Osteoblast (primary cell): ENCODE results near the gene MLIP. TPM values are rescaled to one million over a fixed set of nuclear protein-coding genes. Genes with fewer than 3 reads are reported as not detected.

ENCODE experiments used
- DNase-seq: peaks from one replicate; pipeline ENCODE4 v3.0.0; 2011; ENCODE audit warnings: low spot score, mixed read lengths; ENCODE audit not compliant: insufficient read length; ENCODE audit errors: missing footprints
- H2AFZ ChIP-seq: 2 replicates; pipeline ENCODE4 v1.6.0; 2011; ENCODE audit warnings: mild to moderate bottlenecking, low read length
- H3K27ac ChIP-seq: 2 replicates; pipeline ENCODE4 v1.5.1; 2011; ENCODE audit warnings: mild to moderate bottlenecking, low read depth, low read length, moderate library complexity
- H3K27me3 ChIP-seq: 2 replicates; pipeline ENCODE4 v1.6.0; 2012; ENCODE audit warnings: mild to moderate bottlenecking, control low read depth, inconsistent platforms, low read length, moderate library complexity; ENCODE audit not compliant: insufficient read depth
- H3K36me3 ChIP-seq: 2 replicates; pipeline ENCODE4 v1.5.1; 2011; ENCODE audit warnings: mild to moderate bottlenecking, low read length, control low read depth, moderate library complexity; ENCODE audit not compliant: insufficient read depth
- H3K4me1 ChIP-seq: 2 replicates; pipeline ENCODE4 v1.5.1; 2011; ENCODE audit warnings: mild to moderate bottlenecking, low read length, control low read depth, moderate library complexity; ENCODE audit not compliant: insufficient read depth
- H3K4me2 ChIP-seq: 2 replicates; pipeline ENCODE4 v1.6.0; 2011; ENCODE audit warnings: mild to moderate bottlenecking, low read length; ENCODE audit not compliant: insufficient read depth
- H3K4me3 ChIP-seq: fragments of 200-600 bp; sonication (generic); 3 replicates; pipeline ENCODE4 v1.5.1; 2012; ENCODE audit warnings: mild to moderate bottlenecking, low read length, inconsistent platforms; ENCODE audit not compliant: insufficient read depth
- H3K79me2 ChIP-seq: 2 replicates; pipeline ENCODE4 v1.6.0; 2012; ENCODE audit warnings: mild to moderate bottlenecking, low read length, control low read depth, inconsistent platforms; ENCODE audit not compliant: insufficient read depth
- H3K9me3 ChIP-seq: 2 replicates; pipeline ENCODE4 v1.5.1; 2011; ENCODE audit warnings: low read depth, low read length, control low read depth
- H4K20me1 ChIP-seq: 2 replicates; pipeline ENCODE4 v1.6.0; 2012; ENCODE audit warnings: mild to moderate bottlenecking, low read length, control low read depth; ENCODE audit not compliant: insufficient read depth
- CTCF ChIP-seq: IDR thresholded peaks from 2 replicates; pipeline ENCODE4 v1.5.1; 2011; ENCODE audit warnings: mild to moderate bottlenecking, low read depth, low read length, moderate library complexity; ENCODE audit errors: extremely low read depth
- total RNA-seq: library from RNA; depleted of rRNA; stranded (reverse); fragments of >200 nt; gene quantifications from 2 replicates; pipeline ENCODE4 v1.2.3, GENCODE V29; 2012

MLIP gene
- total RNA-seq, 1 donor, result 0.36 TPM

DNA sequence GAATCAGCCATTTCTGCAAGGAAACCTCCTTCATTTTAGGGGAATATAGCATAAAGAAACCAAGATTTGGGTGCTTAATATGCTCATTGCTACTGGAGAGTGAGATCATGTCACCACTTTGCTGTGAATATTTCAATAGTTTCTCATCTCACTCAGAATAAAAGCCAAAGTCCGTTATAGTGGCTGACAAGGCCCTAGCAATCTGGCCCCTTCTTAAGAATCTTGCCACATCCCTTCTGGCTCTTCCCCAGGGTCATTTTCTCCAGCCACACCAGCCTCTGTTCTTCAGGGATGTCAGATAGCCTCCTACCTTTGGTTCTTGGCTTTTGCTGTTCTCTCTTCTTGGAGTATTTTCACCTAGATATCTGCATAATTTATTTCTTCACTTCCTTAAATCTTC lies 24.8 kb upstream of the MLIP start:
- no peak for TF ChIP-seq CTCF
- no peak overlapping the region for H3K4me2 ChIP-seq

DNA sequence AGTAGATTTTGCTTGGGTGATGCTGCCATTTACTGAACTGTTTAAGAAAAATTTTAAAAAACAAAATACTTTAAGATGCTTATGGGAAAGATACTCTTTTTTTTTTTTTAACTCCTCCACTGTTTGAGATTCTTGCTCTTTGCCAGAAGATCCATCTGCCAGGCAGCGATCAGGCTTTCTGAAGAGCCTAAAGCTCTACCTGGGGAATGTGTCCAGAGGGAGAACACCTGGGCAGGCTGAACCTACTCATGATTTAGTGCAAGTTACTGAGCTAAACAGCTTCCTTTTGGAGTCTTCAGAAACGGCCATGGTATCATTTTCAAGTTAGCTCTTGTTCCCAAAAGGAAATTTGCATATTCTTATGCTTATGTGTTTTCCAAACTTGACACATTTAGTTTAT lies 23.5 kb upstream of the MLIP start:
- Histone ChIP-seq H3K4me3 (no peak overlapping the region), H3K9me3 (no peaks in the 10 kb centered on the region), H3K27ac (no peak overlapping the region), H2AFZ (no peak overlapping the region), H4K20me1 (no peaks in the 10 kb centered on the region), H3K4me2 (no peak overlapping the region), H3K4me1 (peaks cover 18% of the 10 kb centered on the region), H3K27me3 (no peaks in the 10 kb centered on the region), H3K79me2 (no peaks in the 10 kb centered on the region), H3K36me3 (no peaks in the 10 kb centered on the region)
- TF ChIP-seq CTCF, result no peak
- no peak for DNase-seq

More for the DNA sequence above, 24.8 kb upstream of the MLIP start:
- peaks cover 18% of the 10 kb centered on the region for H3K4me1 ChIP-seq
- no peaks in the 10 kb centered on the region for H3K9me3 ChIP-seq
- H3K27ac ChIP-seq, result peak overlapping the region; percentile 60
- H3K79me2 ChIP-seq, result no peaks in the 10 kb centered on the region
- no peak for DNase-seq
- H4K20me1 ChIP-seq, result no peaks in the 10 kb centered on the region
- no peaks in the 10 kb centered on the region for H3K36me3 ChIP-seq
- H3K27me3 ChIP-seq, result no peaks in the 10 kb centered on the region
- H2AFZ ChIP-seq, result no peak overlapping the region
- no peak overlapping the region for H3K4me3 ChIP-seq

- H3K9me3 ChIP-seq, result no peaks in the 10 kb centered on the region
- H2AFZ ChIP-seq, result no peak overlapping the region
- no peaks in the 10 kb centered on the region for H3K27me3 ChIP-seq
- H3K4me3 ChIP-seq, result no peak overlapping the region
- no peaks in the 10 kb centered on the region for H3K4me1 ChIP-seq
- H3K79me2 ChIP-seq, result no peaks in the 10 kb centered on the region
- H3K36me3 ChIP-seq, result no peaks in the 10 kb centered on the region
- H4K20me1 ChIP-seq, result no peaks in the 10 kb centered on the region
- DNase-seq, result no peak
- no peak for TF ChIP-seq CTCF
- H3K27ac ChIP-seq, result no peak overlapping the region
- no peak overlapping the region for H3K4me2 ChIP-seq
These were observed 17.8 kb upstream of the MLIP start for GRCh38 chr6:54093326-54093948.

DNA sequence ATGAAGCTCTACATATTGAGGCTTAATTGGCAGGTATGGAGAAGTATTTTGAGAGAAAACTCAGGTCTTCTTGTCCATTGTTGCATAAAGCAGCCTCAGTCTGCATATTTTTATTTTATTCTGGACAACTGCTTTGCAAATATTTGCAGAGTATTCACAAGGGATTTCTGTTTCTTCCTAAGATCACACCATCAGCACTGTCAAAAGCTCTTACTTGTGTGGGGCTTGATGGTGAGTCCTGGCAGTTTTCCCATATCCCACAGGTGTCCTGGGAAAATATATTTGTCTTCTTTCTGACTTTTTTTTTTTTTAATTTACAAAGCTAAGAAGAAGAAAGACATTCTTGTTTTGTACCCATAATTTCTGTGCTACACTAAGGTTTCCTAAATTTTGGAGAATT lies 16.9 kb upstream of the MLIP start:
- no peak for DNase-seq
- Histone ChIP-seq H3K4me1 (no peaks in the 10 kb centered on the region), H4K20me1 (no peaks in the 10 kb centered on the region), H3K9me3 (no peaks in the 10 kb centered on the region), H2AFZ (no peak overlapping the region), H3K79me2 (no peaks in the 10 kb centered on the region), H3K27ac (no peak overlapping the region), H3K27me3 (no peaks in the 10 kb centered on the region), H3K36me3 (no peaks in the 10 kb centered on the region), H3K4me3 (no peak overlapping the region), H3K4me2 (no peak overlapping the region)
- TF ChIP-seq CTCF, result no peak
